D341Med (cell line): ENCODE measurements around the gene GALNT10.

Source experiments
- DNase-seq: peaks from one replicate; pipeline ENCODE4 v3.0.0; 2012; ENCODE audit warnings: low spot score

The GALNT10 gene

GRCh38 chr5:154236536-154237375, 46.2 kb downstream of the GALNT10 start:
- no peak for DNase-seq

GRCh38 chr5:154237376-154237743, 46.8 kb downstream of the GALNT10 start:
- DNase-seq = no peak

DNA sequence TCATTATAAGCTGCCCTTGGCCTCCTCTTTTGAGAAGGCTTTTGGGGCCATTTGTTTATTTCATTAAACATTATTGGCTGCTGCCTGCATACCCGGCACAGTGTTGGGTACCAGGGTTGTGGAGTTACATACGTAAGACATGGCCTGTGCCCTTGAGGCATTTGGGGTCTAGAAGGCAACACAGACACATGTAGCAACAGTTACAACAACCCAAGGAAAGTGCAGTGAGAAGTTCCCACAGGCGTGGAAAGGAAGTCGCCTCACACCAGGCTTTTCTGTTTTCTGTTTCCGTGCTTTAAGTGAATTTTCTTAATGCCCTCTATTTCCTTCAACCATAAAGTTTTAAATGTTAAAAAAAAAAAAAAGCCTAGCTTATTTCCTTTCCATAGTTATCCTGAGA, 47.4 kb downstream of the GALNT10 start:
- DNase-seq = no peak

DNA sequence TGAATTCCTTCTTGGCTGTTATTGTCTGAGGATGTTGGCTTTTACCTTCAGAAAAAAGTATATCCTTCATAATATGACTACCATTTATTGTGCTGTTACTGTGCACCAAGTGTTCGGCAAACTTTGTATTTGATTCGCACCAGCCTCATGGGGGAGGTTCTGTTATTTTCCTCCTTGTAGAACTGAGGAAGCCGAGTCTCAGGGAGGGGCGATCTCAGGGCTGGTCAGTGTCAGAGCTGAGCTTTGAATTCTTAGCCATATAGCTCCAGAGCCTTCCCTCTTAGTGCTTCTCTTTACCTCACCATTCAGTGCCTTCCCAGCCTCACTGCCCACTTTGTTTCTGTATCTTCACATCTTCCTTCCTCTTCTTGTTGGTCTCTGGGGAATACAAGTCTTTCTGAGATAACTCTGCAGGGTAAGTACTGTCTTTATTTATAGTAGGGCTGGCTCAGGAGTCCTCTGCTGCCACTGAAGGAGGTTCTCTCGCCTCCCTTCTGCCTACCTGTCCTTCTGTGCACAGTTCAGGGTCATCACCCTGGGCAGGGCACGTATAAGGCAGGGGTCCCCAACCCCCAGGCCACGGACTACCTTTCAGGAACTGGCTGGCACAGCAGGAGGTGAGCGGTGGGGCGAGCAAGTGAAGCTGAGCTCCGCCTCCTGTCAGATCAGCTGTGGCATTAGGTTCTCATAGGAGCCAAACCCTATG, 48.4 kb downstream of the GALNT10 start:
- no peak for DNase-seq

- no peak for DNase-seq
Measured at GRCh38 chr5:154240595-154240994, 50.1 kb downstream of the GALNT10 start.

DNA sequence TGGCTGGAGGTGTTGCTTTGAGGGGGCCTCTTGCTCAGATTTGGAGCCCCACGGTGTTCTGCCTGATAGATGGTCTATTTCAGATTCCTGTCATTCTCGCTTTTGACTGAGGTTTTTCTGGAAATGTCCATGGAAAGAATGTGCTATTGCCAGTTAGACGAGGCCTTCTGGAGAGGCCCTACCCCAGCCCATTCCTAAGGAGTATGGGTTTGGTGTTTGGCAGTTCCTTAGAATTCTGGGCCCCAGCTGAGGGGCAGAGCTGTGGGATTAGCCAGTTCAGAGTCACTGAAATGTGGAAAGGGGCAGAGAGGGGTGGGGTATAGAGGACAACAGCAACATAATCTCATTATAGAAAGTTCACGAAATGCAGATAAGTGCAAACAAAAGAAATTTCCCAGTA, 50.5 kb downstream of the GALNT10 start:
- no peak for DNase-seq

GRCh38 chr5:154242442-154242841, 51.9 kb downstream of the GALNT10 start:
- DNase-seq = peak; percentile 53

GRCh38 chr5:154242964-154243376, 52.4 kb downstream of the GALNT10 start:
- no peak for DNase-seq

- DNase-seq = no peak
Measured at GRCh38 chr5:154243736-154244135, 53.2 kb downstream of the GALNT10 start.

DNA sequence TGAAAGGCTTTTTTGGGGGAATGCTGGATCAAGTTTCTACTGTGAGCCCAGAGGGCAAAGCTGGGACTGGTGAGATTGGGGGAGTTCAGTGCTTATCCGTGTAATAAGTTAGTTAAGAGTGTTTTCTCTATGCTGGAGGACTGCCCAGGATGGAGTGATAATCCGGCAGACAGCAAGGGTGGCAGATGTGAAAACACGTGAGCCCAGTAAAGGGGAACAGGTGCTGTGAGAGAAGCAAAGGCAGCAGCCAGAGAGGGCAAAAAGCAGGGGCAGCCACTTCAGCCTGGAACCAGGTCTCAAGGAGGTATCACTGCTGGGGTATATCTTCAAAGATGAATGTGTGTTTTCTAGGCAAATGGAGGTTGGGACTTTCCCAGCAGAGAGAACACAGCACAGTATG, 53.9 kb downstream of the GALNT10 start:
- DNase-seq = peak; percentile 67

- no peak for DNase-seq
Measured at GRCh38 chr5:154248691-154249090, 58.2 kb downstream of the GALNT10 start.

- DNase-seq = no peak
Measured at GRCh38 chr5:154249826-154250225, 59.3 kb downstream of the GALNT10 start.

- DNase-seq = no peak
Measured at GRCh38 chr5:154251529-154251928, 61.0 kb downstream of the GALNT10 start.

DNA sequence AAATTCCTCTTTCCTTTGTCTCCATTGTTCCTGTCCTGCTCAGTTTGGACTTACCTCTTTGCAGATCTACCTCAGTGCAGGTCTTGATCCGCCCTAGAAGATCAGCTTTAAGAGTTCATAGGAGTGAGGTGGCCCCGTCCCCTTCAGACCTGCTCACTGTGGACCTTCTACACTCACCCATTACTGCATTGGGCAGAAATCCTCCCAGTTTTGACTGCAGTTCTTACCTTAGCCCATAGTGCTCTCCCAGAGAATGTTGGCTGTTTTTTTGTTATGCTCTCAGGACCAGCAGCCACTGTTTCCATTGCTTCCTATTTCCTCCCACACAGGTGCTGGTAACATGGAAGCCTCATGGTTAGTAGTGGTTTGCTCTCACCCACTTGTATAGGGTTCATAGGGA, 63.3 kb downstream of the GALNT10 start:
- no peak for DNase-seq

GRCh38 chr5:154254896-154255295, 64.4 kb downstream of the GALNT10 start:
- no peak for DNase-seq

- no peak for DNase-seq
Measured at GRCh38 chr5:154257046-154257445, 66.5 kb downstream of the GALNT10 start.

DNA sequence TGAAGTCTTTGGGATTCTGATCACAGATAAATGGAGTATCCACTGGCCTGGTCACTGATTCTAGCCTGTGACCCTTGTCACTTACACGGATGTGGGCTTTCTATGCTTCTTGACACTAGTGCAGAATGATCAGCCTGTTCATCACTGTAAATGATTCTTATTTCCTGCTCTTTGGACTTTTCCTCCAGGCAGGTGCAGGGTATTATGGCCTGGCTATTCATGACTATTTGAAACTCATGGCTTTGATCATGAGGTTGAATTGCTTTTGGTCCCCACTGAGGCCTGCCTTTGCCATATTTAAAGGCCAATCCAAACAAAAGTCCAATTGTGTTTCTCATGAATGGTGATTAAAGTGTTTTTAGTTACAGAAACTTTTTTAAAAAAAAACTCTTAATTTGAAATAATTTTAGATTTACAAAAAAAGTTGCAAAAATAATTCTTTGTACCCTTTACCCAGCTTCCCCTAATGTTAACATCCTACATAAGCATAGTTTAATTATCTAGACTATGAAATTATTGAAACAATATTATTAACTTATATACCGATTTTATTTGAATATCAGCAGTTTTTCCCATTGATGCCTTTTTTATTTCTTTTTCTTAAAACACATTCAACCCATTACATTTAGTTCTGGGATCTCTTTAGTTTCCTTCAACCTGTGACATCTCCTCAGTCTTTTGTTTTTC, 68.1 kb downstream of the GALNT10 start:
- no peak for DNase-seq

- peak; percentile 78 for DNase-seq
Measured at GRCh38 chr5:154260224-154260927, 69.8 kb downstream of the GALNT10 start.

DNA sequence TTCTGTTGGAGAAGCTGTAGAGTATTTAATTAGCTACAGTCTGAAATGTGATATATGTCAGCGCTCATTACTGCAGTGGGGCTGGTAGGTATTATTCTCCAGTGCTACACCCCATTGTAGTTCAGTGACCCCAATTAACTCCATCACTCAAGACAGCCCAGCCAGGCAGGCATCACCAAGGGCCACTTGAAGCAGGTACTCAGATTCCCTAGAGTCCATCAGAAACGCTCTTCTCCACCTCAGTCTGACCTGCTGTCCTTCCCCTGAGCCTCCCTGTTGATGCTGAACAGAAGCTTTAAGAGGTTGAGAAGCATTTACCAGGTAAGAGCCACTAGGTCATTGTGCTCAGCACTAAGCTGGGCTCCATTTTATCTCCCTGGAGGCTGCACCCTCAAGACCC, 71.8 kb downstream of the GALNT10 start:
- DNase-seq = no peak

DNA sequence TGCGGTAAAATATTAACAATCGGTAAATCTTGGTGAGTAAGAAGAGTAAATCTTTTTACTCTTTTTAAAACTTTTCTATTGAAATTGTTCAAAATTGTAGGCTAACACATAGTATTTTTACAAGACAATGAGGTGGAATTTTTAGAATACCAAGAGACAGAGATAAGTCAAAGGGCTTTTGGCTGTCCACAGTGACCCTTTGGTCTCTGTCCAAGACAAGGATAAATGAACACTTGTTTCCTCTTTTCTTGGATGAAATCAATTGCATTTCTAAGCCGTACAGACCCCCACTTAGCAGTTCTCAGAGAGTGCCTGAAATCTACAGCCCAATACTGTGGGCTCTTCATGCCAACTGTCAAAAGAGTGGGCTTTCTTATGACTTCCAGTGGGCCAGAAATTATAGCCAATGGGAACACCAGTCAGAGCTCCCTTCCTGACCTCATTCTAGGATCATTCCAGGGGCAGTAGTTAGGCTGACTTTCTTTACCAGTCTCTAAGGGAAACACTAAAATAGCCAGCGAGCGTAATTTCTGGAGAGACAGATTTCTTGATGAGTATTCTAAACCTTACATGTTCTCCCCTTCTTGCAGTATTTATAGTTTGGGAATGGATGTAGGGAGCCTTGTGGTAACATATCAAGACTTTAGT, 74.1 kb downstream of the GALNT10 start:
- no peak for DNase-seq

GRCh38 chr5:154265197-154265773, 74.8 kb downstream of the GALNT10 start:
- no peak for DNase-seq
